HepG2 (cell line): ENCODE measurements around the gene PEX12. TPM values are rescaled to one million over a fixed set of nuclear protein-coding genes. Genes with fewer than 3 reads are reported as not detected.

Source experiments
- IRF1 ChIP-seq: sonication (generic); formaldehyde crosslinking; IDR thresholded peaks from 2 replicates; pipeline ENCODE4 v1.4.0; 2020; ENCODE audit warnings: low read depth, mild to moderate bottlenecking, missing genetic modification reagents
- JUND ChIP-seq: sonication (generic); formaldehyde crosslinking; IDR thresholded peaks from 2 replicates; pipeline ENCODE4 v1.8.0; 2022; ENCODE audit warnings: mild to moderate bottlenecking, missing genetic modification reagents
- MED1 ChIP-seq: sonication (generic); formaldehyde crosslinking; IDR thresholded peaks from 2 replicates; pipeline ENCODE4 v1.4.0; 2020; ENCODE audit warnings: missing genetic modification reagents
- PLRG1 ChIP-seq: fragments of 450-650 bp; conservative IDR thresholded peaks from 2 replicates; pipeline ENCODE4 v1.6.1; 2016
- RBFOX2 ChIP-seq: fragments of 200-400 bp; formaldehyde crosslinking; IDR thresholded peaks from 2 replicates; pipeline ENCODE4 v1.6.1; 2017; ENCODE audit warnings: low read depth, mild to moderate bottlenecking, low read length
- RNF219 ChIP-seq: sonication (generic); formaldehyde crosslinking; IDR thresholded peaks from 2 replicates; pipeline ENCODE4 v1.5.0; 2020; ENCODE audit warnings: mild to moderate bottlenecking, missing genetic modification reagents
- SATB2 ChIP-seq: sonication (generic); formaldehyde crosslinking; IDR thresholded peaks from 2 replicates; pipeline ENCODE4 v1.5.0; 2020; ENCODE audit warnings: missing genetic modification reagents
- SNAPC5 ChIP-seq: sonication (generic); formaldehyde crosslinking; IDR thresholded peaks from 2 replicates; pipeline ENCODE4 v1.8.1; 2023; ENCODE audit warnings: mild to moderate bottlenecking, missing genetic modification reagents, borderline replicate concordance
- SP1 ChIP-seq, 2 experiments: fragments of 450-650 bp in 1 of 2; sonication (generic) in 1 of 2; formaldehyde crosslinking in 1 of 2; IDR thresholded peaks; 2 replicates each; pipeline versions ENCODE4 v1.4.0 to v1.6.1; 2016 to 2020; ENCODE audit warnings: missing genetic modification reagents in 1 of 2
- SPEN ChIP-seq: sonication (generic); formaldehyde crosslinking; IDR thresholded peaks from 2 replicates; pipeline ENCODE4 v1.5.1; 2020; ENCODE audit warnings: low read depth, mild to moderate bottlenecking, missing genetic modification reagents
- TCF7L2 ChIP-seq: IDR thresholded peaks from 2 replicates; pipeline ENCODE4 v1.6.1; 2011; ENCODE audit warnings: mild to moderate bottlenecking, low read depth, low read length, moderate library complexity
- THAP7 ChIP-seq: sonication (generic); formaldehyde crosslinking; IDR thresholded peaks from 2 replicates; pipeline ENCODE4 v1.8.1; 2023; ENCODE audit warnings: mild to moderate bottlenecking, missing genetic modification reagents
- THAP8 ChIP-seq: sonication (generic); formaldehyde crosslinking; IDR thresholded peaks from 2 replicates; pipeline ENCODE4 v1.5.1; 2020; ENCODE audit warnings: missing genetic modification reagents, mild to moderate bottlenecking, borderline replicate concordance
- U2AF1 ChIP-seq: fragments of 200-400 bp; formaldehyde crosslinking; optimal IDR thresholded peaks from 2 replicates; pipeline ENCODE3; 2017; ENCODE audit warnings: mild to moderate bottlenecking, low read depth, low read length
- ZNF136 ChIP-seq: sonication (generic); formaldehyde crosslinking; IDR thresholded peaks from 2 replicates; pipeline ENCODE4 v1.8.1; 2022; ENCODE audit warnings: low read depth, mild to moderate bottlenecking, moderate library complexity, missing genetic modification reagents
- ZNF205 ChIP-seq: IDR thresholded peaks from 2 replicates; pipeline ENCODE4 v1.6.1; 2018; ENCODE audit warnings: missing biosample characterization, missing genetic modification reagents
- ZNF280D ChIP-seq: sonication (generic); formaldehyde crosslinking; IDR thresholded peaks from 2 replicates; pipeline ENCODE4 v1.5.1; 2020; ENCODE audit warnings: mild to moderate bottlenecking, missing genetic modification reagents
- ZNF3 ChIP-seq: IDR thresholded peaks from 2 replicates; pipeline ENCODE4 v1.7.0; 2017; ENCODE audit warnings: inconsistent platforms
- ZNF382 ChIP-seq: sonication (generic); formaldehyde crosslinking; IDR thresholded peaks from 2 replicates; pipeline ENCODE4 v1.5.0; 2020; ENCODE audit warnings: missing genetic modification reagents, mild to moderate bottlenecking, borderline replicate concordance
- ZNF460 ChIP-seq: sonication (generic); formaldehyde crosslinking; IDR thresholded peaks from 2 replicates; pipeline ENCODE4 v1.5.1; 2020; ENCODE audit warnings: missing genetic modification reagents, mild to moderate bottlenecking, borderline replicate concordance
- ZNF530 ChIP-seq: sonication (generic); formaldehyde crosslinking; IDR thresholded peaks from 2 replicates; pipeline ENCODE4 v1.5.0; 2020; ENCODE audit warnings: low read depth, mild to moderate bottlenecking, missing genetic modification reagents
- ZNF567 ChIP-seq: sonication (generic); formaldehyde crosslinking; IDR thresholded peaks from 2 replicates; pipeline ENCODE4 v1.8.1; 2023; ENCODE audit warnings: mild to moderate bottlenecking, missing genetic modification reagents, borderline replicate concordance
- ZNF879 ChIP-seq: sonication (generic); formaldehyde crosslinking; IDR thresholded peaks from 2 replicates; pipeline ENCODE4 v1.8.1; 2023; ENCODE audit warnings: missing genetic modification reagents
- polyA plus RNA-seq, 8 experiments: library from polyadenylated mRNA; depleted of rRNA in 3 of 8; stranded (reverse) in 7 of 8; unstranded in 1 of 8; fragments of >200 nt; fragmentation: Illumina TruSeq in 4 of 8; extraction: Trizol in 4 of 8; gene quantifications; 2 replicates each; pipeline versions ENCODE4 v1.2.1 to v1.2.3, GENCODE V29; 2011 to 2016; ENCODE audit warnings: low read depth in 4 of 8, missing spikeins in 1 of 8, mixed read lengths in 1 of 8; ENCODE audit not compliant: insufficient read depth in 1 of 8
- total RNA-seq, 5 experiments: library from RNA; depleted of rRNA; stranded (reverse); fragments of >200 nt; fragmentation: Illumina TruSeq; extraction: Trizol; gene quantifications; 2 replicates each; pipeline ENCODE4 v1.2.3, GENCODE V29; 2016; ENCODE audit warnings: low read depth in 1 of 5

PEX12 gene
- total and polyA plus RNA-seq, 2 of the 13 experiments (the other 11 are each of a cell fraction or from before 2014, with no cell fraction given): 5.1 to 11.9 TPM

GRCh38 chr17:35578197-35578928 lies at the start of gene PEX12 (continued):
- TF ChIP-seq RNF219 (CRISPR knock-in tag) (no peak), ZNF530 (CRISPR knock-in tag) (no peak), SP1 (IDR thresholded peaks at IDR 0.05) (no peak), SP1 (CRISPR knock-in tag; IDR thresholded peaks at IDR 0.05) (no peak), ZNF205 (0 out of 2 replicates have a peak, but pooled peaks have one; percentile 17), ZNF879 (peak; percentile 69; the same call in 1 of the 2 replicates), RBFOX2 (peak; percentile 79), SATB2 (no peak; the same call in 1 of the 2 replicates), THAP7 (CRISPR knock-in tag) (peak; percentile 97), PLRG1 (no peak), IRF1 (CRISPR knock-in tag) (no peak), JUND (CRISPR knock-in tag) (no peak), ZNF382 (CRISPR knock-in tag) (no peak), ZNF567 (CRISPR knock-in tag) (peak; percentile 81; the same call in 1 of the 2 replicates), U2AF1 (no peak), TCF7L2 (no peak), SNAPC5 (no peak), ZNF3 (no peak), ZNF136 (CRISPR knock-in tag) (no peak), MED1 (peak; percentile 76), ZNF280D (peak; percentile 83), SPEN (CRISPR knock-in tag) (peak; percentile 95), THAP8 (CRISPR knock-in tag) (no peak), ZNF460 (CRISPR knock-in tag) (no peak)
